HFFc6 (cell line): Measurements from ENCODE around the gene HSFX3. TPM values are rescaled to one million over a fixed set of nuclear protein-coding genes. Genes with fewer than 3 reads are reported as not detected.

Experiments
- DNase-seq: peaks from one replicate; pipeline ENCODE4 v3.0.0-alpha.2; 2018
- H3K27ac Mint-ChIP-seq: 2 replicates; pipeline ENCODE4 v1.8.0; 2020; ENCODE audit warnings: mild to moderate bottlenecking, mixed read lengths
- H3K27me3 Mint-ChIP-seq: 2 replicates; pipeline ENCODE4 v1.8.0; 2021; ENCODE audit warnings: mild to moderate bottlenecking, moderate library complexity, mixed read lengths; ENCODE audit not compliant: insufficient read depth
- H3K36me3 Mint-ChIP-seq: 2 replicates; pipeline ENCODE4 v1.8.0; 2021; ENCODE audit warnings: low read depth, mixed read lengths
- H3K4me1 Mint-ChIP-seq: 2 replicates; pipeline ENCODE4 v1.8.0; 2020; ENCODE audit warnings: low read depth, mixed read lengths
- H3K4me3 Mint-ChIP-seq: 2 replicates; pipeline ENCODE4 v1.8.0; 2020; ENCODE audit warnings: mild to moderate bottlenecking, moderate library complexity, mixed read lengths
- H3K9me3 Mint-ChIP-seq: 2 replicates; pipeline ENCODE4 v1.8.0; 2020; ENCODE audit warnings: mild to moderate bottlenecking, mixed read lengths
- total RNA-seq, 6 experiments: library from RNA; stranded (reverse); fragmentation: NEBNext Ultra II Directional; extraction: Animal tissue kit (Norgen Biotek cat#: 25700); gene quantifications; 2 replicates in 1 of 6; 3 replicates in 5 of 6; pipeline ENCODE4 v1.2.3, GENCODE V29; 2021
- TF ChIP-seq, protein P1 (sequence below): fragments of 200-600 bp; sonication (generic); IDR thresholded peaks from 2 replicates; pipeline ENCODE4 v1.5.0; 2021; ENCODE audit warnings: antibody characterized with exemption, mild to moderate bottlenecking

HSFX3 gene
- total RNA-seq, 6 experiments from 2014 or later, result not detected

DNA sequence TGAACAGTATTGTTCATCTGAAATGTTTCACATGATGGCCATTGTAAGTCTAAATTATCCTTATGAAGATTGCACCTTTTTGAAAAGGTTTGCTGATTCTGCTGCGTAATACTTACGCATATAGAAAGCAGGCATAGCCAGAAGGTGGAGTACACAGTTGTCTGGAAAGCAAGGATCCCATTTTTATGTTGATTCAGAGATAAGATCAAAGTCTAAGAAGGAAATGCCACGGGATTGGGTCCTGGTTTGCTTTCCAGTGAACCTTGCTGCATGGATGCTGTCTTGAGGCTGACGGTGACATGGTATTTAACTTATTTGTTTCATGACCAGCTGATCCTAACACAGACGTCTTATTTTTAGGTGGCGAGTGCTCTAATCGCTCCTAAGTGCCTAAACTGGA lies 22.0 kb upstream of the HSFX3 start:
- TF ChIP-seq, protein P1, sequence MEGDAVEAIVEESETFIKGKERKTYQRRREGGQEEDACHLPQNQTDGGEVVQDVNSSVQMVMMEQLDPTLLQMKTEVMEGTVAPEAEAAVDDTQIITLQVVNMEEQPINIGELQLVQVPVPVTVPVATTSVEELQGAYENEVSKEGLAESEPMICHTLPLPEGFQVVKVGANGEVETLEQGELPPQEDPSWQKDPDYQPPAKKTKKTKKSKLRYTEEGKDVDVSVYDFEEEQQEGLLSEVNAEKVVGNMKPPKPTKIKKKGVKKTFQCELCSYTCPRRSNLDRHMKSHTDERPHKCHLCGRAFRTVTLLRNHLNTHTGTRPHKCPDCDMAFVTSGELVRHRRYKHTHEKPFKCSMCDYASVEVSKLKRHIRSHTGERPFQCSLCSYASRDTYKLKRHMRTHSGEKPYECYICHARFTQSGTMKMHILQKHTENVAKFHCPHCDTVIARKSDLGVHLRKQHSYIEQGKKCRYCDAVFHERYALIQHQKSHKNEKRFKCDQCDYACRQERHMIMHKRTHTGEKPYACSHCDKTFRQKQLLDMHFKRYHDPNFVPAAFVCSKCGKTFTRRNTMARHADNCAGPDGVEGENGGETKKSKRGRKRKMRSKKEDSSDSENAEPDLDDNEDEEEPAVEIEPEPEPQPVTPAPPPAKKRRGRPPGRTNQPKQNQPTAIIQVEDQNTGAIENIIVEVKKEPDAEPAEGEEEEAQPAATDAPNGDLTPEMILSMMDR, result no peak
- Mint-ChIP-seq H3K4me3 (no peak overlapping the region), H3K9me3 (no peaks in the 10 kb centered on the region), H3K4me1 (peaks cover 25% of the 10 kb centered on the region), H3K36me3 (no peaks in the 10 kb centered on the region), H3K27ac (no peak overlapping the region), H3K27me3 (no peaks in the 10 kb centered on the region)
- no peak for DNase-seq

DNA sequence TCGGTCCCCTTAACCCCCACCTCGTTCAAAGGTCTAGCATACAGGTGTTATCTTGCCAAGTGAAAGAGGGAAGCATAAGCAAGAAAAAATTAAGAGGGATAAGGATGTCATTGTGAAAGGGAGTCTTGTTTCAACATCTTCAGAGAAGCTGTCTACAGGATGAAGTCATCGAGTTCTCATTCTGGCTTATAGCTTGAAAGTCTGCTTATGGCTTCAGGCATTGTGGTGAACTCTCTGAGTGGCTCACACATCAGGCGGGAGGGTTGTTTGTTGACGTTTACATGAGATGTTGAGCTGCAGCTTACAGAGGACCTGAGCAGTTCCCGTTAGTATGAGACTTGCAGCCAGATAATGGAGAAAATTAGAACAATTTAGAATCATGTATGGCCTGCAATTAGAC lies 20.9 kb upstream of the HSFX3 start:
- peaks cover 25% of the 10 kb centered on the region for H3K4me1 Mint-ChIP-seq
- H3K4me3 Mint-ChIP-seq, result no peak overlapping the region
- H3K9me3 Mint-ChIP-seq, result no peaks in the 10 kb centered on the region
- peak; percentile 78 for DNase-seq
- no peaks in the 10 kb centered on the region for H3K27me3 Mint-ChIP-seq
- TF ChIP-seq, protein P1, result no peak
- no peaks in the 10 kb centered on the region for H3K36me3 Mint-ChIP-seq
- no peak overlapping the region for H3K27ac Mint-ChIP-seq

DNA sequence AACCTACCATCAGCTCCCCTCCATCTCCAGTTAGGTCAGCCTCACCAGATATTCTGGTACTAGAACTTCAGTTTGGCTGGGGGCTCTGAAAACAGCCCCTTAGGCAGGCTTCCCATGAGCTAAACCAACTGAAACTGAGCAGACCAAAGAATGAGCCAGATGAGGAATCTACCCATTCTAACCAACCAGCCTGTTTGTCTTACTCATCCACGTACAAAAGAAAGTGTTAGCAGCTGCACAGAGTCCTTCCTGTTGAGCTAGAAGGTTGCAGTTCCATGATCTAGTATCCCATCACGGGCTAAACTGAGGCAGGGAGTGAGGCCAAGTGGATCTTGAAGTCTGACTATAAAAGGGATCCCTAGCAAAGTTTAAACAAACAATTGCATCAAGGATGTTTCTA lies 20.0 kb upstream of the HSFX3 start:
- Mint-ChIP-seq H3K36me3 (no peaks in the 10 kb centered on the region), H3K9me3 (no peaks in the 10 kb centered on the region), H3K4me1 (peaks cover 25% of the 10 kb centered on the region), H3K27ac (no peak overlapping the region), H3K4me3 (no peak overlapping the region), H3K27me3 (no peaks in the 10 kb centered on the region; the same call in 1 of the 2 replicates)
- TF ChIP-seq, protein P1, result no peak
- no peak for DNase-seq

DNA sequence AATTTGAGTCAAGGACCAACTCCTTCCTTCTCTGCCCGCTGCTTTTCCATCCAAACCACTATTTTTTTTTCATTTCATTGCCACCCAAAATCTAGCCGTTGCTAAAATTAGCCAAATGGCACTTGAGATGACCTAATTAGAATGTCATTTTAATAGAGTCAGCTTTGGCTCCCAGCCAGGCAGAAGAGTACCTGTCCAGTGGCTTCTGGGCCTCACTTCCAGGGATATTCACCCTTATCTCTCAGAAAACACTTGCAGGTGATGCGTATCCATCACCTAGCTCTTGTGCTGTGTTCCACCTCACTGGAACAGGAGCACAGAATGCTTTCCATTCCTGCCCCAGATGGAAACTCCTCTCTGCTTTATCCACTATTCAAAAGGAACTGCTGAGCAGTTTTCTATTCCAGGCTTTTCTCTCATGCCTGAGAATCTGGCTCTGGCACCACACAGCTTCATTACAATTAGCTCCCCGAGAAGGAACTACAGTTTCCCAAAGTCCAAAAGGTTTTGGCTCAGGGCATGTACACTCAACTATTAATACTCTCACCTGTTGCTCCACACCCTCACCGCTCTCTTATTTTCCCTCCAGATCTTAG lies 19.1 kb upstream of the HSFX3 start:
- Mint-ChIP-seq H3K27ac (no peak overlapping the region), H3K36me3 (no peaks in the 10 kb centered on the region), H3K9me3 (no peaks in the 10 kb centered on the region), H3K4me1 (peaks cover 25% of the 10 kb centered on the region), H3K4me3 (no peak overlapping the region), H3K27me3 (no peaks in the 10 kb centered on the region; the same call in 1 of the 2 replicates)
- TF ChIP-seq, protein P1, result no peak
- DNase-seq, result no peak

DNA sequence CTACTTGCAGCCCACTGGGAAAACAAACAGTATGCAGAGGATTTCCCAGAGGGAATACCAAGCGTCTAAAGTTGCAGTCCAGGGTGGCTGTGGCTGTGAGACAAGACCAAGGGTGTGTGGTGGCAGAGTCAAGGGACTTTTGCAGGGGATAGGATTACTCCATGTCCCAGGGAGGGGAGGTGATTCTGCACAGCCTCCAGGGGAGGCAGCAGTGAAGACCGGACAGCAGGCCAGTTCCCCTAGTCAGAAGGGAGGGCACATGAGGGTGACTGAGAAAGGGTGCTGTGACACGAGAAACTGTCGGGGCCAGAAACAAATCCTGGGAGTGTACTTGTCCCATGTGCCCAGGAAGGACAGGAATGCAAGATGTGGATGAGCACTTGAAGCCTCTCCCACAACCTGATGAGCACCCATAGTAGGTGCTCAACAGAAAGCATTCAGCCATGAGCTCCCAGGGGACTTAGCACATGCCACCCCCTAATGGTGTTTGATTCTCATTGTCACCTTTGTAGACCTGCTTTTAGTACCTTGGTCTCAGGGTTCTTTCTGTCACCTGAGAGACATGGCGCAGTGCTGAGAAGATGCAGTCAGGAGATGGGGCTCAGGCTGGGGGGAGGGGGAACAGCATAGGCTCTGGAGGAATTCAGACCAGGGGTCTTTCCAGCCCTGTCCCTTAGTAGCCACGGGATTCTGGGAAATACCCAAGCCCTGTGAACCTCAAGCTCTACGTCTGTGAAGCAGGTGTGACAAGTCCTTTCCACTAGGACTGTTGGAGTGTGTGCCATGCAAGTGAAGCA lies 18.1 kb upstream of the HSFX3 start:
- H3K36me3 Mint-ChIP-seq, result no peaks in the 10 kb centered on the region
- H3K27me3 Mint-ChIP-seq, result peaks cover 3% of the 10 kb centered on the region; the same call in 1 of the 2 replicates
- H3K9me3 Mint-ChIP-seq, result no peaks in the 10 kb centered on the region
- H3K4me1 Mint-ChIP-seq, result peaks cover 21% of the 10 kb centered on the region
- H3K4me3 Mint-ChIP-seq, result no peak overlapping the region
- no peak overlapping the region for H3K27ac Mint-ChIP-seq
- TF ChIP-seq, protein P1, result no peak
- DNase-seq, result no peak
